ELR (cell line): ENCODE measurements around the gene TSPAN15.
A peak's percentile ranks its signal among the peaks of the same experiment; 100 is the strongest.

Source experiments
- DNase-seq: peaks from one replicate; pipeline ENCODE4 v3.0.0-alpha.2; 2015; ENCODE audit warnings: low read depth

Gene TSPAN15

GRCh38 chr10:69417542-69417941, 33.7 kb upstream of the TSPAN15 start:
- no peak for DNase-seq

DNA sequence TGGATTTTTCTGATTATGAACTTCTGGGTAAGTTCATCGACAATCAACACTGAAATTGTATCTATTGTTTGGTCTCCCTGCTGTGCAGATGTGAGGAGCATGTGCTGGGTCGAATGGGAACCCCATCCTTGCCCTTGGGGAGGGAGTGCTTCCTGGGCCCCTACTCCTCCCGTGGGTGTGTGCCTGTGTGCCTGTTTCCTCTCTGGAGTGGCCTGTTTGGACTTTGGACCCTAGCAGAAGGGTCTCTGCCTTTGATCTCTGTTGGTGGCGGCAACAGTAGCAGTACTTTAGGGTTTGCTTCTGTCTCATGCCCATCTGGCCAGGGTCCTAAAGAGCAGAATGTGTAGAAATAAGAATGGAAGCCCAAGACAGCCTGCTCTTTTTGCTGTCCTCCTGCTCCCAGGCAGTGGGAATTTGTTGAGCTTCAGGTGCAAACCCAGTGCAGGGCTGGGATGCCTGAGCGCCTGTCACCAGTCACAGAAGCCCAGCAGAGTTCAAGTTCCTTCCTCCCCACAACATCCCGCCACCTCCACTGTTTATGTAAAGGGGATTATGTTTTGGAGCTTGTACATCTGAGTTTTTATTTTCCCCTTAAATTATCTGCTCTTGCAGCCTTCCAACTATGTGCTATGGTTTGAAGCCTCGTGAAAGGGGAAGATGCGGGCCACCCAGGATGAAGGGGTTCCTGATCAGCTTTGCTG, 33.1 kb upstream of the TSPAN15 start:
- no peak for DNase-seq

- DNase-seq = no peak
Observed at GRCh38 chr10:69419096-69419743, 32.0 kb upstream of the TSPAN15 start.

DNA sequence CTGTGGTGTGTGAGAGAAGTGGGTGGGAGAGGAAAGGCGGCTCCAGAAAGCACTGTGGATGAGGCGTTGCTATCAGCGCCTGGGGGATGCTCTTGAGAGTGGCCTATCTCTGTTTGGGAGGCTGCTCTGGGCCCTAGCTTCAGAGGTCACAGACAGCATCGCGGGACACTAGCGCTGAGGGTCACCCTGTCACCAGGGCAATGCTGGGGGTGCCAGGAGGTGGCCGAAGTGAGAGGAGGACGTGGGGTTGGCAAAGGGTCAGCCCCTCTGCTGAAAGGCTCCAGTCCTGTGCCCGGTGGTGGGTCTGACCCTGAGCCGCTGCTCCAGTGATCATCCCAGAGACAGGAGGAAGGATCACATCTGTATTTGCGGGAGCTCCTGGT, 31.5 kb upstream of the TSPAN15 start:
- DNase-seq = no peak

GRCh38 chr10:69421611-69422308, 29.5 kb upstream of the TSPAN15 start:
- no peak for DNase-seq

- DNase-seq = no peak
Observed at GRCh38 chr10:69422676-69423075, 28.6 kb upstream of the TSPAN15 start.

- DNase-seq = no peak
Observed at GRCh38 chr10:69425041-69425440, 26.2 kb upstream of the TSPAN15 start.

- DNase-seq = no peak
Observed at GRCh38 chr10:69425511-69426298, 25.6 kb upstream of the TSPAN15 start.

DNA sequence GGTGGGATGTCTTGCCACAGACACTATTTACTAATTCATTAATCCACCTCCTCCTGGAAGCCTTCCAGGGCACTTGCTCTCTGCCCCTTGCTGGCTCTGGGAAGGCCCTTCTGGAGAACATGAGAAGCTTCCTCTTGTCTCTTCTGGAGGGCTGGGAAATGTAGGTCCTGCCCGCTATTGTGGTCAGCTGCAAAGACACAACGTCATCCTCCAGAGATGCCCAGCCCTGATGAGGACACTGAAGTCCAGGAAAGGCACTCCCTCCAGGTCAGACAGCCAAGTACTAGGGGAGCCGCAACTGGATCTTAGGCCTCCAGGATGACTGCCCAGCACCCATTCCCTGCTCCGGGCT, 24.9 kb upstream of the TSPAN15 start:
- no peak for DNase-seq

DNA sequence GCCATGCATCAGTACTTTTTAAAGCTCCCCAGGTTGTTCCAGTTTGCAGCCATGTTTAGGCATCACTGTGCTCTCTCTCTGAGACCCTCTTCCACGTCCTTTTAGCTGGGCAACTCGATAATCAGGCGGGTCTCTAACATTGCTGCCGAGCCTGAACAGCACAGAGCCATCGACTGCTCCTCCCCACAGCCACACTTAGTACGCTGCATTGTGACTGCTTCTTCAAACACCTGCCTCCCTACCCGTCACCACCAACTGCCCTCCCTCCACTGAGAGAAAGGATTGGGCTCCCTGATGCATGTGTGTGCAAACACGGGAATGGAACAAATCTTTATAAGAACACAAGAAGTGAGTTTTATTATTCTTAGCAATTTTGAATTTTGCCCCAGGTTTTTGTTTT, 23.1 kb upstream of the TSPAN15 start:
- DNase-seq = no peak

DNA sequence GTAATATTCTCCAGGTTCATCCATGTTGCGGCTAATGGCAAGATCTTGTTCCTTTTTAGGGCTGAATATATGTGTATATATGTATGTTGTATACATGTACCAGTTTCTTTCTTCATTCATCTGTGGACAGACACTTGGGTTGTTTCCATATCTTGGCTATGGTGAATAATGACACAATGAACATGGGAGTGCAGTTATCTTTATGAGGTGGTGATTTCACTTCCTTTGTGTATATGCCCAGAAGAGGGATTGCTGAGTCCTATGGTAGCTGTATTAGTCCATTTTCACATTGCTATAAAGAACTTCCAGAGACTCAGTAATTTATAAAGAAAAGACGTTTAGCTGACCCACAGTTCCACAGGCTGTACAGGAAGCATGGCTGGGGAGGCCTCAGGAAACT, 17.1 kb upstream of the TSPAN15 start:
- DNase-seq = no peak

DNA sequence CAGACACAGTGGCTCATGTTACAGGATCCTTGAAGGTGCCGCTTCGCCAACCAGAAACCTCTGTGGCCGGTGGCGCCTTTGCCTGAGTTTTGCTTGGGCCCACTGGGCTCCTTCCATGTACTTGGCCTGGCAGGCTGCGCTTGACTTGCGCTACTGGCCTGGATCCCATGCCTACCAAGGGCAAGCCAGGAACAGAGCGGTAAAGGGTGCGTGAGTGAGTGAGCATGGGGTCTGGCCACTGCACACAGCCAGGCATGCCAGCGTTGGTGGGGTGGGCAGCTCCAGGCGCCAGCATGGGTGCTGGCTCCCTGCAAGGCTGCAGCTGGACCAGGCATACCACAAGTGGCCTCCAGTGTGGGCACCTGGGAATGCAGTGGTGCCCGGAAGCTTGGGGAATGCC, 16.3 kb upstream of the TSPAN15 start:
- DNase-seq = no peak

DNA sequence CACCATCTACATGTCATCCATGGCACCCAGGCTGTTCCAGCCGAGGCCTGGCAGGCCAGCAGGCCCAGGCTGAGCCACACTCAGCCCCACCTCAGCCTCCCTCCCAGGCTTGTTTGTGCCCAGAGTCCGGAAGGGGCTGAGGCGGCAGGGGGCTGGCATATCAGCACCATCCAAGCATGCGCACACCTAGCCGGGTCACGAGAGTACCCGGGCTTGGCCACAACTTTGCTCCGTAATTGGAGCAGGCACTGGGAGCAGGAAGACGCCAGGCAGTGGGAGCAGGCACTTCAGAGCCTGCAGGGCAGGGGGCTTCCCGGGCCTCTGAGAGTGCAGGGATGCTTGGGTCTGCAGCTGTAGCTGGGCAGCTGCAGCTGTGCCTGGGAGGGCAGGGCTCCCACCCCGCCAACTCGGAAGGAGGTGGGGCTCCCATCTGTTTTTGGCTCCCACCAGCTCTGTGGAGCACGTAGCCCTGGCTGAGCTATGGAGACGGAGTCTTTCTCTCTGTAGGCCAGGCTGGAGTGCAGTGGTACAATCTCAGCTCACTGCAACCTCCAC, 15.2 kb upstream of the TSPAN15 start:
- no peak for DNase-seq

DNA sequence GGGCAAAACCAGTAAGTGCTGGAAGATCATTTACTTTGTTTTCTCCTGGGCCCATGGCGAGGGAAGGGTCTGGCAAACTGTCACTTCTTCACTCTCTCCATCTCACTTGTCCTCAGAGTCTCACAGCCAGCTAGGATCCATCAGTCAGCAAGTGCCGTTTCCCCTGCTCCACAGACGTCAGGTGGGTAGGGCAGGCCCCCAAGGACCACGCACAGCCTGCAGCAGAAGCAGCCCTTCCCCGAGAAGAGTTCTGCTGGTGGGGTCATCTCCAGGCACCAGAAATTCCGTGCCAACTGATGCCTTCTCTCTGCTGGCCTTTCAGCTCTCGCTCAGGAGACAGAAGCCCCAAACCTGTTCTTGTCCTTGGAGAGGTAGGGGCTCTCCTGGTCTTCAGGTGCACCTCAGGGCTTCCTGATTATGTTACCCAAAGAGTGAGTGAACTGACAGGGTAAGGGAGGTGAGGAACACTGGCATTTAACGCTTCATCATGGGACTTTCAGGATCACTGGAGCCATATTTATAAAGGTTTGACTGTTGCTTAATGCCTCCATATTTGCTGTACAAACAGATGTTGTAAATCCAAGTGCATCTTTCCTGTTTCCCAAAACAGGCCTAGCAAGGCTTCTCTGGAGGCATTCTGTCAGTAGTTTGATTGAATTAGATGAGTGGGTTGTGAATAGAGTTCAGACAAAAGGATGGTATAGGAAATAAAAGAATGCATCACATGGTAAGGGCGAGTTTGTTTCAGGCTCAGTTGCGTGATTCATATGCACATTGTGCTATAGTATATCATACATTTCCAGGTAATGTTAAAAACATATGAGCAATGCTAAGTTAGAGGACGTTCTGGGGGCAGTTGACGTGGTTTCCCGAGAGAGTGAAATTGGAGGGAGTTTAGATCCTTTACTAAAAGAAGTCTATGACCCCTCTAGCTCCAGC, 13.7 kb upstream of the TSPAN15 start:
- peak; percentile 24 for DNase-seq

DNA sequence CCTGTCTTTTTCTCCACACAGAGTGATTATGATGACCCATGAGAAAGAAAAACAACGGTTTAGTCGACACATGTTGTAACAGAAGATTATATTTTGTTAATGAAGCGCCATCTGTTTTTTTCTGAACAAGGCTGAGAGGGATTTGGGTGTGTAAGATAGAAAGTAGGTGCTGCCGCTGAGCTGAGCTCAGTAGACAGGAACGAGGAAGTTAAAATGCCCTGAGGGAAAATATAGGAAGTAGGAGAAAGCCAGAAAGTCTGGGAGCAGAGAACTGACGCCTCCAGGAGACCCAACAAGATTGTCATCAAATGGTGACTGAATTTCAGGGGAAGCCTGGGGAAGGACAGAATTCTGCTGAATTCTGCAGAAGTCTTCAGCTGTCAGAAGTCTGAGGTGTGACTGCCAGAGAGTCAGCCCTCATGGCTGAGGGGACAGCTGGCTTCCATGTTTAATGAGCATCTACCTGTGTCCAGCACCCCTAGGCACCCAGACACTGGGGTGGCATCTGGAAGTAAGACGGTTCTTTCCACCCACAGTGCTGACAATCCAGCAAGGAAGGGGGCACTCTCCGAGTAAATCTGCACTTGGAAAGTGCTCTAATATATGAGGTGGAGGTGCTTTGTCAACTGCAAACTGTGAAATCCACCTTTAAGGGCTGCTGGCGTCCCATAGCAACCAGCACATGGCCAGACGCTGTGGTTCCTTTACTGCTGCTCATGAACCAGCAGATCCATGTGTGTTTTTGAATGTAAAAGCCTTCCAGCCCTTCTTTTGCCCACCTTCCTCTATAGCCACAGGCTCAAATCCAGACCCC, 12.5 kb upstream of the TSPAN15 start:
- peak; percentile 93 for DNase-seq

DNA sequence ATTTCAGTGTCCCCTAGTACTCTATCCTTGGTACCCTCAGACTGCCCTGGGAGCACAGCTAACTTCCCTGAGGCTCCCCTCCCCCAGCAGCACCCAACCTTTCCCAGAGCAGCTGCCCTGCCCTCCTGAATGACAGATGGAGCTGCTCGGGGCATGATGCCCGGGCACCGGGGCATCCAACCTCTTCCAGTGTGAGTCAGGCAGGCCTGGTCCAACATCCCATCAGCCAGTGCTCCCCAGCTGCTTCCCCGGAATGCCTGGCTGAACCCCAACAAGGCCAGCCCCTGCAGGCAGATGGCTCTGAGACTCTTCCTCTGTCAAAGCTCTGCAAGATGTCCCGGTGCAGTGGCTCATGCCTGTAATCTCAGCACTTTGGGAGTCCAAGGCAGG, 11.9 kb upstream of the TSPAN15 start:
- DNase-seq = peak; percentile 55

- peak; percentile 71 for DNase-seq
Observed at GRCh38 chr10:69439813-69440506, 11.3 kb upstream of the TSPAN15 start.

DNA sequence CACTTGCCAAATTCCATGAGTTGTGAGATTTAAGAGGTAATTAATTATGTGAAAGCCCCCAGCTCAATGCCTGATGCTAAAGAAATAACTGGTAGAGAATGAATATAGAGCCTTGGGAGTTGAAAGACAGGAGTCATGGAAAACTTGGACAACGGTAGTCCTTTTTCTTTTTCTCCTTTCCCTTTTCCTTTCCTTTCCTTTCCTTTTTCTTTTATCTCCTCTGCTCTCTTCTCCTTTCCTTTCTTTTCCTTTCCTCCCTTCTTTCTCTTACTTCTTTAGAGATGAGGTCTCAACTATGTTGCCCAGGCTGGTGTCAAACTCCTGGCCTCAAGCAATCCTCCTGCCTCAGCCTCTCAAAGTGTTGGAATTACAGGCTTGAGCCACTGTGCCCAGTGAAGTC, 7.9 kb upstream of the TSPAN15 start:
- DNase-seq = no peak

DNA sequence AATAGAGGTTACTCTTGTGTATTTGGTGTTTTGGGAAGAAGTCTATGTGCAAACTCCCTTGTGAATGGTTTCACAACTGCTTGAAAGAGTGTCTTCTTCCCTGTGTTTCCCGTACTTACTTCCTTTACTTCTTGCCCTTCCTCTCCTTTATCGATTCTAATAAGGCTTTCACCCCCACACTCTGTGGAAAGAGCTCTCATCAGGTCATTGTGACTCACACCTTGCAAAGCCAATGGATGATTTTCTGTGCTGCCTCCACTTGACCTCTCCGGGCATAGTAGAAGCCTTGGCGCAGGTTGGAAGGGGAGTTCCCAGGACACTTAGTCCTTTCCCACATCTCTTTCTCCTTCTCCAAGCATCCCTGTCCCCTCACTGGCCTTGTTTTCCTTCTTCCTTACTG, 6.2 kb upstream of the TSPAN15 start:
- peak; percentile 64 for DNase-seq

- no peak for DNase-seq
Observed at GRCh38 chr10:69446229-69446628, 5.0 kb upstream of the TSPAN15 start.
